ENCODE results near the gene RAPGEF1. TPM values are rescaled to one million over a fixed set of nuclear protein-coding genes. Genes with fewer than 3 reads are reported as not detected.

RAPGEF1 gene
- total RNA-seq, 1 experiment from 2014 or later: 55.6 TPM

GRCh38 chr9:131772940-131773339 is 33.1 kb upstream of the RAPGEF1 start:
- Histone ChIP-seq H4K91ac (ENCODE audit: insufficient read length, low read depth, low read length) (no peak overlapping the region), H2BK12ac (ENCODE audit: insufficient read length, low read depth, low read length) (no peak overlapping the region), H2AK5ac (ENCODE audit: insufficient read length, low read length) (no peak overlapping the region), H2AFZ (ENCODE audit: low read length) (no peak overlapping the region), H3T11ph (ENCODE audit: low read length) (no peak overlapping the region), H3K27ac (ENCODE audit: insufficient read length, low read depth, low read length) (no peak overlapping the region), H4K5ac (ENCODE audit: insufficient read length, low read depth, low read length) (no peak overlapping the region), H3K9ac (ENCODE audit: extremely low read depth, insufficient read length, low read length) (no peak overlapping the region), H3K23ac (ENCODE audit: insufficient read length, low read depth, low read length) (no peak overlapping the region), H3K23me2 (ENCODE audit: insufficient read length, low read depth, low read length, poor library complexity, severe bottlenecking) (no peaks in the 10 kb centered on the region), H2BK15ac (ENCODE audit: low read depth, low read length) (no peak overlapping the region), H3K79me1 (ENCODE audit: insufficient read depth, low read depth, low read length, poor library complexity, severe bottlenecking) (no peaks in the 10 kb centered on the region), H3K4ac (ENCODE audit: low read depth, low read length) (no peak overlapping the region), H2BK20ac (ENCODE audit: low read depth, low read length, poor library complexity, severe bottlenecking) (no peak overlapping the region), H3K4me2 (ENCODE audit: insufficient read depth, insufficient read length, low read length) (no peak overlapping the region), H3K4me1 (ENCODE audit: insufficient read depth, low read length) (no peaks in the 10 kb centered on the region), H4K8ac (replicated peaks; ENCODE audit: insufficient read length, low read depth, low read length) (no peak overlapping the region), H3K79me2 (ENCODE audit: insufficient read depth, low read length) (no peaks in the 10 kb centered on the region), H3K27me3 (ENCODE audit: insufficient read depth, low read length) (no peaks in the 10 kb centered on the region), H2BK5ac (ENCODE audit: insufficient read length, low read length) (no peak overlapping the region), H3K56ac (ENCODE audit: insufficient read length, low read depth, low read length) (no peak overlapping the region), H3K9me3 (ENCODE audit: control insufficient read depth, low read depth, low read length) (no peaks in the 10 kb centered on the region), H4K20me1 (ENCODE audit: control insufficient read depth, insufficient read depth, insufficient read length) (no peaks in the 10 kb centered on the region), H3K18ac (ENCODE audit: insufficient read length, low read depth, low read length) (no peak overlapping the region), H3K14ac (ENCODE audit: insufficient read depth, low read length) (no peak overlapping the region), H2BK120ac (ENCODE audit: low read depth, low read length, poor library complexity, severe bottlenecking) (no peak overlapping the region)
- WGBS (ENCODE audit: extremely low coverage, insufficient read length, low lambda C conversion rate): no CpG with 5 or more reads among the region's 3 CpGs
- H3K4me1 Mint-ChIP-seq: peaks cover 2 to 3% of the 10 kb centered on the region in 2 experiments; a peak in 1 of 4 replicates
- H3K27ac Mint-ChIP-seq: no peak overlapping the region
- no peaks in the 10 kb centered on the region; a peak in 1 of 5 replicates for H3K9me3 Mint-ChIP-seq
- no peak for TF ChIP-seq CTCF (conservative IDR thresholded peaks at IDR 0.05)
- peaks cover 2% of the 10 kb centered on the region; the same call in 1 of the 2 replicates for H3K27me3 Mint-ChIP-seq (ENCODE audit: low read depth)
- H3K4me3 Mint-ChIP-seq: no peak overlapping the region
- no peak for DNase-seq
- H3K36me3 Mint-ChIP-seq (ENCODE audit: insufficient read depth in 1 of 3, low read depth in 3 of 3): no peaks in the 10 kb centered on the region

All from H9 (cell line).